Activated CD8-positive, alpha-beta memory T cell treated with anti-CD3 and anti-CD28 coated beads for 24 hours (primary cell): ENCODE data around the gene REEP6.

ENCODE experiments used
- DNase-seq: peaks from one replicate; pipeline ENCODE4 v3.0.0-alpha.2; 2020

The REEP6 gene

GRCh38 chr19:1457031-1457739, 33.8 kb upstream of the REEP6 start:
- no peak for DNase-seq

GRCh38 chr19:1457892-1458291, 33.1 kb upstream of the REEP6 start:
- no peak for DNase-seq

GRCh38 chr19:1459479-1459878, 31.5 kb upstream of the REEP6 start:
- DNase-seq, result no peak

GRCh38 chr19:1460033-1460995, 30.7 kb upstream of the REEP6 start:
- DNase-seq, result no peak

GRCh38 chr19:1461862-1462261, 29.1 kb upstream of the REEP6 start:
- no peak for DNase-seq

GRCh38 chr19:1465191-1466016, 25.6 kb upstream of the REEP6 start:
- DNase-seq, result no peak

GRCh38 chr19:1466018-1466460, 24.9 kb upstream of the REEP6 start:
- no peak for DNase-seq

GRCh38 chr19:1466461-1467214, 24.3 kb upstream of the REEP6 start:
- DNase-seq, result no peak

- DNase-seq, result no peak
Observed at GRCh38 chr19:1467215-1467489, 23.8 kb upstream of the REEP6 start.

- no peak for DNase-seq
Observed at GRCh38 chr19:1467490-1468273, 23.3 kb upstream of the REEP6 start.

GRCh38 chr19:1468274-1468820, 22.6 kb upstream of the REEP6 start:
- no peak for DNase-seq

- DNase-seq, result peak; percentile 80
Observed at GRCh38 chr19:1468821-1469254, 22.1 kb upstream of the REEP6 start.

- DNase-seq, result no peak
Observed at GRCh38 chr19:1469255-1470054, 21.5 kb upstream of the REEP6 start.

- no peak for DNase-seq
Observed at GRCh38 chr19:1470055-1470304, 21.0 kb upstream of the REEP6 start.

- DNase-seq, result peak; percentile 86
Observed at GRCh38 chr19:1470305-1471009, 20.5 kb upstream of the REEP6 start.

GRCh38 chr19:1471010-1471514, 19.9 kb upstream of the REEP6 start:
- no peak for DNase-seq

- no peak for DNase-seq
Observed at GRCh38 chr19:1471515-1472160, 19.3 kb upstream of the REEP6 start.

- no peak for DNase-seq
Observed at GRCh38 chr19:1472231-1473084, 18.5 kb upstream of the REEP6 start.
